Measurements from ENCODE around the gene AQP1. TPM values are rescaled to one million over a fixed set of nuclear protein-coding genes. Genes with fewer than 3 reads are reported as not detected.

The AQP1 gene
- polyA plus RNA-seq, 3 donors: 0.03 TPM; not detected in 2

DNA sequence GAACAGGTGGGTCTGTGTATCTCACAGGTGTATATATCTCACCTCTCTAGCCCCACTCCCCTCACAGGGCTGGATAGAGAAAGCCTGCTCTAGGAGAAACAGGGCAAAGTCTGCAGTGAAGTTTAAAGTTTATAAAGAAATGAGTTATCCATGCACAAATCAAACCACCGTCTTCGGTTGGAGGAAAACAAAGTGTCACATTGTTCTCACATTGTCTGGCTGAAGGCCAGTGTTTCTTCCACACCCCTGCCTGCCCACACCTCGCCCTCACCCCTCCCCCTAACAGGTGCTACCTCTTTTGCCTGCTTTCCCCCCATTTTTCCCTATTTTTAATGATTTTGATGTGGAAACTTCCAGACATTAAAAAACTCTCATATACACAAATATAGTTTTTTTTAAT, 25.8 kb downstream of the AQP1 start:
- no CpG with 5 or more reads among the region's 3 CpGs for WGBS (ENCODE audit: insufficient coverage)

DNA sequence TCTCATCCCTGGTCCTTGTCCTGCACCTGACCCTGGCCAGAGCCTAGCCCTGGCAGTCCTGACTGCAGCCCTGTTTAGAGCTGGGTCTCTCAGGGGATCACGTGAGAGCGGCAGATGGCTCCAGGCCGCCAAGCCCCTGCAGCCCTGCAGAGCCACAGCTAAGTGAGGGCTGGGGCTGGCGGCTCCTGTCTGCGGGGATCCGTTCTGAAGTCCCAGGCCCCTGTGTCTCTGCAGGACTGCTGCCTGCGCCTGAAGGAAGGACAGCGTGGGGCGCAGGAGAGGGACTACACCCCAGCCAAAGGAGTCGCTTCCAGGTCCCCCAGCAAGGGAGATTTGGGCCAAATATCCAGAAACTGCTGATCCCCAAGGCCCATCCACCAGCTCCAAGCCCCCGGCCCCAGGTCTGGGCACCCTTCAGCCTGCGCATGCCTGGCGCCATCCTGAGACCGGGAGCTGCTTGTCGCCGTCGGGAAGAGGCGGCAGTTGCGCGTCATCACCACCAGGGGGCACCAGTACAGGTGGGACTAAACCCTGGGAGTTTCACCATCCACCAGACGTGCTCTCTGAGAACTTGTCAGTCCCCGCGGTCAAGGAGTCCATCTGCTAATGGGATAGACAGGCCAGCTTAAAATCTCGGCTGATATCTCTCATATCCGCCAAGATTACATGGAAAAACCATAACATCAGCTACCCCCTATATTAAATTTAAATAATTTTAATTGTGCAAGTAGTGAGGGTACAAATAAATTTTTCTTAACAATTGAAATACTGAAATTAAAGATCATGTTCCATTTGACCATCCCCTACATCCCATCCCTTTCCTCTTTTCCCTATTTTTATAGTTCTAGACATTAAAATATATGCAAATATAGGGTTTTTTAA, 27.0 kb downstream of the AQP1 start:
- Histone ChIP-seq H3K4me3 (replicated peaks in 1 of 3; ENCODE audit: low read depth in 2 of 3, low read length in 3 of 3) (no peak overlapping the region), H3K4me2 (replicated peaks; ENCODE audit: extremely low read depth, low read length, poor library complexity, severe bottlenecking) (no peak overlapping the region), H3K79me2 (ENCODE audit: insufficient read depth, low read length) (no peaks in the 10 kb centered on the region), H2AFZ (ENCODE audit: insufficient read depth, low read depth, low read length, poor library complexity, severe bottlenecking) (no peak overlapping the region), H3K27me3 (ENCODE audit: control insufficient read depth in 2 of 2, insufficient read depth in 2 of 2, low read length in 2 of 2) (peaks cover 3 to 20% of the 10 kb centered on the region in 2 donors), H3K4me1 (ENCODE audit: control insufficient read depth in 1 of 2, insufficient read depth in 2 of 2, low read length in 2 of 2) (no peaks in the 10 kb centered on the region), H3K36me3 (replicated peaks in 1 of 2; ENCODE audit: control insufficient read depth in 1 of 2, insufficient read depth in 2 of 2, low read length in 2 of 2) (no peaks in the 10 kb centered on the region), H3K9ac (ENCODE audit: insufficient read depth, low read length, poor library complexity, severe bottlenecking) (no peak overlapping the region), H3K27ac (ENCODE audit: low read depth in 1 of 2, low read length in 2 of 2) (no peak overlapping the region), H3K9me3 (replicated peaks in 1 of 2; ENCODE audit: control insufficient read depth in 1 of 2, insufficient read depth in 1 of 2, low read length in 2 of 2) (no peaks in the 10 kb centered on the region), H4K20me1 (ENCODE audit: insufficient read depth, low read length) (no peaks in the 10 kb centered on the region)
- TF ChIP-seq, protein P1, sequence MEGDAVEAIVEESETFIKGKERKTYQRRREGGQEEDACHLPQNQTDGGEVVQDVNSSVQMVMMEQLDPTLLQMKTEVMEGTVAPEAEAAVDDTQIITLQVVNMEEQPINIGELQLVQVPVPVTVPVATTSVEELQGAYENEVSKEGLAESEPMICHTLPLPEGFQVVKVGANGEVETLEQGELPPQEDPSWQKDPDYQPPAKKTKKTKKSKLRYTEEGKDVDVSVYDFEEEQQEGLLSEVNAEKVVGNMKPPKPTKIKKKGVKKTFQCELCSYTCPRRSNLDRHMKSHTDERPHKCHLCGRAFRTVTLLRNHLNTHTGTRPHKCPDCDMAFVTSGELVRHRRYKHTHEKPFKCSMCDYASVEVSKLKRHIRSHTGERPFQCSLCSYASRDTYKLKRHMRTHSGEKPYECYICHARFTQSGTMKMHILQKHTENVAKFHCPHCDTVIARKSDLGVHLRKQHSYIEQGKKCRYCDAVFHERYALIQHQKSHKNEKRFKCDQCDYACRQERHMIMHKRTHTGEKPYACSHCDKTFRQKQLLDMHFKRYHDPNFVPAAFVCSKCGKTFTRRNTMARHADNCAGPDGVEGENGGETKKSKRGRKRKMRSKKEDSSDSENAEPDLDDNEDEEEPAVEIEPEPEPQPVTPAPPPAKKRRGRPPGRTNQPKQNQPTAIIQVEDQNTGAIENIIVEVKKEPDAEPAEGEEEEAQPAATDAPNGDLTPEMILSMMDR (IDR thresholded peaks at IDR 0.05): peak; percentile 95
- H3K27me3 Mint-ChIP-seq (ENCODE audit: low read depth in 3 of 3): peaks cover 6 to 35% (median 10%) of the 10 kb centered on the region in 3 donors
- no peaks in the 10 kb centered on the region for H3K36me3 Mint-ChIP-seq
- H3K9me3 Mint-ChIP-seq: peaks cover 0 to 2% (median 0%) of the 10 kb centered on the region in 7 donors
- 21% methylated on average over 17 of the region's 25 CpGs for WGBS (ENCODE audit: insufficient coverage)
- H3K27ac Mint-ChIP-seq: no peak overlapping the region
- intact Hi-C loops (cut with micrococcal nuclease): no loop called here
- H3K4me1 Mint-ChIP-seq: no peaks in the 10 kb centered on the region
- no peak overlapping the region for H3K4me3 Mint-ChIP-seq
- peak; percentile 19 to 54 (median 29) for DNase-seq

More for the DNA sequence above, 25.8 kb downstream of the AQP1 start:
- DNase-seq: no peak
- Histone ChIP-seq H3K27me3 (ENCODE audit: control insufficient read depth in 2 of 2, insufficient read depth in 2 of 2, low read length in 2 of 2) (peaks cover 0 to 17% of the 10 kb centered on the region in 2 donors), H4K20me1 (ENCODE audit: insufficient read depth, low read length) (no peaks in the 10 kb centered on the region), H3K9ac (ENCODE audit: insufficient read depth, low read length, poor library complexity, severe bottlenecking) (no peak overlapping the region), H3K36me3 (replicated peaks in 1 of 2; ENCODE audit: control insufficient read depth in 1 of 2, insufficient read depth in 2 of 2, low read length in 2 of 2) (no peaks in the 10 kb centered on the region), H3K9me3 (replicated peaks in 1 of 2; ENCODE audit: control insufficient read depth in 1 of 2, insufficient read depth in 1 of 2, low read length in 2 of 2) (no peaks in the 10 kb centered on the region), H3K4me1 (ENCODE audit: control insufficient read depth in 1 of 2, insufficient read depth in 2 of 2, low read length in 2 of 2) (no peaks in the 10 kb centered on the region), H3K4me3 (replicated peaks in 1 of 3; ENCODE audit: low read depth in 2 of 3, low read length in 3 of 3) (no peak overlapping the region), H3K79me2 (ENCODE audit: insufficient read depth, low read length) (no peaks in the 10 kb centered on the region), H3K27ac (ENCODE audit: low read depth in 1 of 2, low read length in 2 of 2) (no peak overlapping the region), H3K4me2 (replicated peaks; ENCODE audit: extremely low read depth, low read length, poor library complexity, severe bottlenecking) (no peak overlapping the region), H2AFZ (ENCODE audit: insufficient read depth, low read depth, low read length, poor library complexity, severe bottlenecking) (no peak overlapping the region)
- Mint-ChIP-seq H3K4me1 (no peaks in the 10 kb centered on the region), H3K36me3 (no peaks in the 10 kb centered on the region), H3K9me3 (peaks cover 0 to 2% (median 0%) of the 10 kb centered on the region in 7 donors), H3K27ac (no peak overlapping the region), H3K27me3 (ENCODE audit: low read depth in 3 of 3) (peaks cover 6 to 29% (median 10%) of the 10 kb centered on the region in 3 donors), H3K4me3 (no peak overlapping the region)
- TF ChIP-seq, protein P1 (IDR thresholded peaks at IDR 0.05): no peak
- intact Hi-C loops (cut with micrococcal nuclease): no loop called here

Measured in CD14-positive monocyte (primary cell).